CD14-positive monocyte (primary cell): ENCODE measurements around the gene DYNC1H1. TPM values are rescaled to one million over a fixed set of nuclear protein-coding genes. Genes with fewer than 3 reads are reported as not detected.

ENCODE experiments used
- DNase-seq, 3 donors: peaks; one replicate each; pipeline ENCODE4 v3.0.0-alpha.2; 2011 to 2022
- H2AFZ ChIP-seq: 2 replicates; pipeline ENCODE4 v1.6.0; 2012; ENCODE audit warnings: mild to moderate bottlenecking, low read depth, low read length, inconsistent platforms; ENCODE audit not compliant: insufficient read depth, poor library complexity, severe bottlenecking
- H3K27ac ChIP-seq, 2 donors: 1 replicate in 1 of 2; 2 replicates in 1 of 2; pipeline ENCODE4 v1.5.1; 2012 to 2013; ENCODE audit warnings: low read length in 2 of 2, control low read depth in 1 of 2, inconsistent platforms in 1 of 2, low read depth in 1 of 2, mild to moderate bottlenecking in 1 of 2
- H3K27me3 ChIP-seq, 2 donors: one replicate each; pipeline versions ENCODE4 v1.6.0 to v1.6.1; 2011 to 2013; ENCODE audit warnings: low read length in 2 of 2; ENCODE audit not compliant: control insufficient read depth in 2 of 2, insufficient read depth in 2 of 2
- H3K36me3 ChIP-seq, 2 donors: replicated peaks in 1 of 2; 1 replicate in 1 of 2; 2 replicates in 1 of 2; pipeline versions ENCODE4 v1.5.1 to v1.6.1; 2012 to 2013; ENCODE audit warnings: low read length in 2 of 2, control low read depth in 1 of 2, inconsistent platforms in 1 of 2, mild to moderate bottlenecking in 1 of 2; ENCODE audit not compliant: insufficient read depth in 2 of 2, control insufficient read depth in 1 of 2
- H3K4me1 ChIP-seq, 2 donors: 1 replicate in 1 of 2; 2 replicates in 1 of 2; pipeline versions ENCODE4 v1.5.1 to v1.6.1; 2012 to 2013; ENCODE audit warnings: low read length in 2 of 2, control low read depth in 1 of 2, inconsistent platforms in 1 of 2, mild to moderate bottlenecking in 1 of 2, moderate library complexity in 1 of 2; ENCODE audit not compliant: insufficient read depth in 2 of 2, control insufficient read depth in 1 of 2
- H3K4me2 ChIP-seq: replicated peaks from 2 replicates; pipeline ENCODE3; 2012; ENCODE audit warnings: low read length, moderate library complexity, mild to moderate bottlenecking; ENCODE audit not compliant: poor library complexity, severe bottlenecking; ENCODE audit errors: extremely low read depth
- H3K4me3 ChIP-seq, 3 experiments: fragments of 200-600 bp in 1 of 3; sonication (generic) in 1 of 3; replicated peaks in 1 of 3; 1 replicate in 2 of 3; 2 replicates in 1 of 3; pipeline ENCODE4 v1.5.1; 2011 to 2013; ENCODE audit warnings: low read length in 3 of 3, mild to moderate bottlenecking in 3 of 3, control low read depth in 2 of 3, low read depth in 2 of 3, inconsistent platforms in 1 of 3, moderate library complexity in 1 of 3
- H3K79me2 ChIP-seq: 2 replicates; pipeline ENCODE4 v1.6.0; 2012; ENCODE audit warnings: mild to moderate bottlenecking, control low read depth, inconsistent platforms, low read length, moderate library complexity; ENCODE audit not compliant: insufficient read depth
- H3K9ac ChIP-seq: 2 replicates; pipeline ENCODE4 v1.6.0; 2017; ENCODE audit warnings: low read length, mild to moderate bottlenecking; ENCODE audit not compliant: insufficient read depth, poor library complexity, severe bottlenecking
- H3K9me3 ChIP-seq, 2 donors: replicated peaks in 1 of 2; 1 replicate in 1 of 2; 2 replicates in 1 of 2; pipeline versions ENCODE4 v1.5.1 to v1.6.1; 2012 to 2013; ENCODE audit warnings: low read length in 2 of 2, control low read depth in 1 of 2; ENCODE audit not compliant: control insufficient read depth in 1 of 2, insufficient read depth in 1 of 2
- H4K20me1 ChIP-seq: 2 replicates; pipeline ENCODE4 v1.6.0; 2012; ENCODE audit warnings: mild to moderate bottlenecking, low read length, control low read depth, moderate library complexity; ENCODE audit not compliant: insufficient read depth
- H3K27ac Mint-ChIP-seq, 7 donors: one replicate each; pipeline ENCODE4 v1.8.0; 2020; ENCODE audit warnings: mild to moderate bottlenecking in 7 of 7, mixed read lengths in 7 of 7, moderate library complexity in 6 of 7, inconsistent platforms in 2 of 7
- H3K27me3 Mint-ChIP-seq, 3 donors: one replicate each; pipeline ENCODE4 v1.8.0; 2021 to 2022; ENCODE audit warnings: low read depth in 3 of 3, mild to moderate bottlenecking in 3 of 3, mixed read lengths in 3 of 3, moderate library complexity in 3 of 3, inconsistent platforms in 1 of 3
- H3K36me3 Mint-ChIP-seq, 2 donors: one replicate each; pipeline ENCODE4 v1.8.0; 2020; ENCODE audit warnings: mixed read lengths in 2 of 2, inconsistent platforms in 1 of 2, mild to moderate bottlenecking in 1 of 2
- H3K4me1 Mint-ChIP-seq: one replicate; pipeline ENCODE4 v1.8.0; 2020; ENCODE audit warnings: mild to moderate bottlenecking, mixed read lengths
- H3K4me3 Mint-ChIP-seq, 2 donors: one replicate each; pipeline ENCODE4 v1.8.0; 2020; ENCODE audit warnings: mild to moderate bottlenecking in 2 of 2, mixed read lengths in 2 of 2, moderate library complexity in 1 of 2
- H3K9me3 Mint-ChIP-seq, 7 donors: one replicate each; pipeline ENCODE4 v1.8.0; 2020 to 2022; ENCODE audit warnings: mixed read lengths in 7 of 7, mild to moderate bottlenecking in 6 of 7, moderate library complexity in 6 of 7, inconsistent platforms in 2 of 7
- CTCF ChIP-seq: fragments of 200-600 bp; IDR thresholded peaks from one replicate; pipeline ENCODE4 v1.8.0; 2022; ENCODE audit warnings: antibody characterized with exemption, mild to moderate bottlenecking
- WGBS: methylation state at CpG from one replicate; pipeline ENCODE4 v1.1.5; 2013; ENCODE audit warnings: missing lambda C conversion rate; ENCODE audit not compliant: insufficient coverage; 5-methylcytosine and 5-hydroxymethylcytosine counted together
- intact Hi-C, 2 donors: fragments of 100-400 bp; cut with micrococcal nuclease; formaldehyde crosslinking; loops; one replicate each; pipeline versions ENCODE4 v1.15.0 to v1.15.1; 2023
- polyA plus RNA-seq, 3 donors: library from polyadenylated mRNA; depleted of rRNA in 1 of 3; unstranded in 2 of 3; stranded (reverse) in 1 of 3; fragments of 300-500 nt in 2 of 3; fragments of >200 nt in 1 of 3; fragmentation: Illumina TruSeq in 2 of 3; gene quantifications; 1 replicate in 2 of 3; 2 replicates in 1 of 3; pipeline ENCODE4 v1.2.3, GENCODE V29; 2012 to 2021

The DYNC1H1 gene
- polyA plus RNA-seq, 3 donors, result 14.7 to 87.3 (median 23.6) TPM

GRCh38 chr14:101988377-101988776 lies 24.0 kb downstream of the DYNC1H1 start:
- Mint-ChIP-seq H3K9me3 (no peaks in the 10 kb centered on the region), H3K4me3 (no peak overlapping the region), H3K27me3 (no peaks in the 10 kb centered on the region), H3K4me1 (peaks cover 10% of the 10 kb centered on the region), H3K27ac (peak overlapping the region in 2 of 7 donors; percentile 16 to 74), H3K36me3 (peaks cover 81 to 99% of the 10 kb centered on the region in 2 donors)
- Histone ChIP-seq H3K79me2 (peaks cover 11% of the 10 kb centered on the region), H3K4me3 (no peak overlapping the region), H2AFZ (no peak overlapping the region), H3K9ac (no peak overlapping the region), H4K20me1 (peaks cover 78% of the 10 kb centered on the region), H3K27ac (no peak overlapping the region), H3K36me3 (peaks cover 90 to 97% of the 10 kb centered on the region in 2 donors), H3K27me3 (no peaks in the 10 kb centered on the region), H3K4me1 (peaks cover 2 to 8% of the 10 kb centered on the region in 2 donors), H3K9me3 (no peaks in the 10 kb centered on the region), H3K4me2 (no peak overlapping the region)
- no peak for TF ChIP-seq CTCF
- no peak for DNase-seq
- intact Hi-C loops, result no loop called here
- WGBS, result 100% methylated on average over 1 of the region's 6 CpGs

- no peak overlapping the region for H3K4me3 ChIP-seq
- peak overlapping the region in 1 of 2 donors; percentile 4 for H3K27ac ChIP-seq
- H3K9me3 Mint-ChIP-seq, result no peaks in the 10 kb centered on the region
- WGBS, result 100% methylated on average over 2 of the region's 5 CpGs
- H3K9ac ChIP-seq, result no peak overlapping the region
- intact Hi-C loops, result loop anchor here in 1 of 2 donors (5.0 kb wide), 1 partner anchor 34 kb away; no protein-coding TSS in a partner anchor
- H3K27me3 Mint-ChIP-seq, result no peaks in the 10 kb centered on the region
- DNase-seq, result no peak
- no peak overlapping the region for H3K4me2 ChIP-seq
- peaks cover 73% of the 10 kb centered on the region for H4K20me1 ChIP-seq
- H3K27ac Mint-ChIP-seq, result no peak overlapping the region
- H3K36me3 Mint-ChIP-seq, result peaks cover 90 to 99% of the 10 kb centered on the region in 2 donors
- no peak overlapping the region for H3K4me3 Mint-ChIP-seq
- H3K79me2 ChIP-seq, result peaks cover 4% of the 10 kb centered on the region
- no peak overlapping the region for H2AFZ ChIP-seq
- H3K9me3 ChIP-seq, result no peaks in the 10 kb centered on the region
- H3K4me1 Mint-ChIP-seq, result peaks cover 10% of the 10 kb centered on the region
- no peak for TF ChIP-seq CTCF
- H3K4me1 ChIP-seq, result peaks cover 2 to 8% of the 10 kb centered on the region in 2 donors
- no peaks in the 10 kb centered on the region for H3K27me3 ChIP-seq
- H3K36me3 ChIP-seq, result peaks cover 90 to 100% of the 10 kb centered on the region in 2 donors
Observed at GRCh38 chr14:101991352-101991751, 27.0 kb downstream of the DYNC1H1 start.
